Measurements from ENCODE around the gene ITIH4. TPM values are rescaled to one million over a fixed set of nuclear protein-coding genes. Genes with fewer than 3 reads are reported as not detected.

ITIH4 gene
- total and polyA plus RNA-seq, 10 of the 15 experiments (the other 5 are each of a cell fraction or from before 2014, with no cell fraction given), result 0.64 to 4.1 (median 1.3) TPM

GRCh38 chr3:52845691-52846431 is 15.4 kb upstream of the ITIH4 start:
- H3K4me1 ChIP-seq (ENCODE audit: control insufficient read depth, insufficient read depth, low read length), result peaks cover 8% of the 10 kb centered on the region
- H3K9ac ChIP-seq (ENCODE audit: control insufficient read depth, insufficient read depth, low read length), result no peak overlapping the region
- POLR2A ChIA-PET, result interaction anchor here (0.7 kb wide), 1 partner anchor 76 kb away, joined by 3 read pairs; no protein-coding TSS in a partner anchor
- H3K27me3 ChIP-seq (replicated peaks in 1 of 2; ENCODE audit: control insufficient read depth in 2 of 2, insufficient read depth in 2 of 2, low read length in 1 of 2), result no peaks in the 10 kb centered on the region
- intact Hi-C loops (cut with micrococcal nuclease; ENCODE audit: unreplicated experiment) (no loop called here), in situ Hi-C loops (cut with MboI) (loop anchor here (10.0 kb wide), 1 partner anchor 229 kb away; no protein-coding TSS in a partner anchor)
- H3K4me3 ChIP-seq, result no peak overlapping the region
- WGBS (ENCODE audit: insufficient coverage, insufficient replicate concordance, low lambda C conversion rate, missing lambda C conversion rate), result 66% methylated on average over 5 of the region's 7 CpGs
- CTCF ChIA-PET, result interaction anchor here (0.6 to 3.7 kb wide), 15 partner anchors 8 to 228 kb away, joined by 3 to 27 read pairs (median 5); no protein-coding TSS in a partner anchor
- TF ChIP-seq ETV6 (conservative IDR thresholded peaks at IDR 0.05 in 1 of 2, IDR thresholded peaks at IDR 0.05 in 1 of 2; ENCODE audit: borderline replicate concordance in 1 of 2, low read depth in 1 of 2) (no peak), GATAD2B (conservative IDR thresholded peaks at IDR 0.05; ENCODE audit: low read depth) (no peak), RAD21 (IDR thresholded peaks at IDR 0.05; ENCODE audit: insufficient read depth, low read depth, low read length) (0 out of 2 replicates have a peak, but pooled peaks have one; percentile 15), WRNIP1 (IDR thresholded peaks at IDR 0.05; ENCODE audit: borderline replicate concordance, low read depth, low read length) (no peak), HDAC2 (IDR thresholded peaks at IDR 0.05) (no peak), IKZF2 (IDR thresholded peaks at IDR 0.05) (no peak), IRF5 (IDR thresholded peaks at IDR 0.05; ENCODE audit: borderline replicate concordance) (no peak), BACH1 (IDR thresholded peaks at IDR 0.05; ENCODE audit: borderline replicate concordance) (no peak), TCF3 (IDR thresholded peaks at IDR 0.05; ENCODE audit: borderline replicate concordance, insufficient read depth, low read depth, low read length) (no peak), NR2C1 (IDR thresholded peaks at IDR 0.05) (no peak), CTCF (IDR thresholded peaks at IDR 0.05 in 2 of 3, conservative IDR thresholded peaks at IDR 0.05 in 1 of 3; ENCODE audit: control insufficient read depth in 2 of 3, extremely low read depth in 1 of 3, insufficient read depth in 1 of 3, low read depth in 3 of 3, low read length in 3 of 3) (peak; percentile 24 to 62 (median 43); a peak in 5 of 6 replicates), BHLHE40 (IDR thresholded peaks at IDR 0.05; ENCODE audit: borderline replicate concordance in 1 of 2, low read depth in 2 of 2, low read length in 1 of 2) (no peak), ZBTB33 (IDR thresholded peaks at IDR 0.05) (no peak), FOS (IDR thresholded peaks at IDR 0.05; ENCODE audit: borderline replicate concordance, extremely low read depth, insufficient read length) (no peak)
- DNase-seq (ENCODE audit: low read depth, low spot score) (no peak), FAIRE-seq (peak; percentile 47), ATAC-seq (peak; percentile 74)
- H3K36me3 ChIP-seq (ENCODE audit: control insufficient read depth in 2 of 2, insufficient read depth in 2 of 2, low read length in 1 of 2), result peaks cover 8 to 13% of the 10 kb centered on the region in 2 experiments
- RAD21 ChIA-PET (ENCODE audit: unreplicated experiment), result interaction anchor here (0.6 to 1.4 kb wide), 6 partner anchors 48 to 458 kb away, joined by 3 to 4 read pairs (median 4); partner anchors contain the start of gene STIMATE
- SMC1A ChIA-PET (ENCODE audit: uncharacterized antibody, unreplicated experiment), result interaction anchor here (0.6 to 1.8 kb wide), 9 partner anchors 9 to 228 kb away, joined by 3 to 6 read pairs (median 4); no protein-coding TSS in a partner anchor
- no peaks in the 10 kb centered on the region for H3K79me2 ChIP-seq (ENCODE audit: control insufficient read depth, insufficient read depth, low read length)
- no peak overlapping the region for H3K27ac ChIP-seq (ENCODE audit: control insufficient read depth, insufficient read depth)
- no peak overlapping the region for H3K4me2 ChIP-seq (ENCODE audit: control insufficient read depth, insufficient read depth)
- H3K9me3 ChIP-seq (replicated peaks; ENCODE audit: control insufficient read depth, insufficient read depth, low read length), result no peaks in the 10 kb centered on the region
- no peaks in the 10 kb centered on the region for H4K20me1 ChIP-seq (ENCODE audit: control insufficient read depth, insufficient read depth)
- H2AFZ ChIP-seq (ENCODE audit: control insufficient read depth, low read depth, low read length), result peak overlapping the region; percentile 7; the same call in 1 of the 2 replicates
- BruUV-seq (replicated peaks), result no TSS peak

Data from GM12878 (cell line).